GM11168 (cell line): Measurements from ENCODE around the gene KTI12.
"Not testable (repeated sequence)": the region's sequence is repeated elsewhere in the genome, so short reads cannot be mapped to it uniquely, and the experiment has no call there.

Experiments
- in situ Hi-C: fragments of 300-500 bp; cut with MboI; formaldehyde crosslinking; loops from one replicate; pipeline ENCODE4 v1.12.0; 2022; ENCODE audit warnings: low sequenced_read_pairs; ENCODE audit not compliant: unreplicated experiment

The KTI12 gene

GRCh38 chr1:52033190-52034049 lies at the start of gene KTI12:
TSS of gene KTI12 (minus strand) at chr1:52033810. CDS start at chr1:52033761, 49 bp downstream.
- in situ Hi-C loops = no loop called here

GRCh38 chr1:52080014-52080415 lies 46.4 kb upstream of the KTI12 start:
- in situ Hi-C loops = no loop called here

- in situ Hi-C loops = not testable (repeated sequence)
Observed at GRCh38 chr1:52077277-52077676, 43.7 kb upstream of the KTI12 start.

GRCh38 chr1:52072291-52072690 lies 38.7 kb upstream of the KTI12 start:
- in situ Hi-C loops = no loop called here

DNA sequence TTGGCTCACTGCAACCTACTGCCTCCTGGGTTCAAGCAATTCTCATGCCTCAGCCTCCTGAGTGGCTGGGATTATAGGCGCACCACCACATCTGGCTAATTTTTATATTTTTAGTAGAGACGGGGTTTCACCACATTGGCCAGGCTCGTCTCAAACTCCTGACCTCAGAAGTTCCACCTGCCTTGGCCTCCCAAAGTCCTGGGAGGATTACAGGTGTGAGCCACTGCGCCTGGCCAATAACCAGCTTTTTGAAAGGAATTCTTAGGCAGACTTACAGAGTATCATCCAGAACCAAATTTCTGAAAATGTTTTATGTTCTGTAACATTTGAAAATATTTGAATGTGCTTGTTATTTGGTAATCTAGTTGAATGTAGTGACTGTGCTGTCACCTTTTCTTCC lies 37.1 kb upstream of the KTI12 start:
- in situ Hi-C loops = no loop called here

DNA sequence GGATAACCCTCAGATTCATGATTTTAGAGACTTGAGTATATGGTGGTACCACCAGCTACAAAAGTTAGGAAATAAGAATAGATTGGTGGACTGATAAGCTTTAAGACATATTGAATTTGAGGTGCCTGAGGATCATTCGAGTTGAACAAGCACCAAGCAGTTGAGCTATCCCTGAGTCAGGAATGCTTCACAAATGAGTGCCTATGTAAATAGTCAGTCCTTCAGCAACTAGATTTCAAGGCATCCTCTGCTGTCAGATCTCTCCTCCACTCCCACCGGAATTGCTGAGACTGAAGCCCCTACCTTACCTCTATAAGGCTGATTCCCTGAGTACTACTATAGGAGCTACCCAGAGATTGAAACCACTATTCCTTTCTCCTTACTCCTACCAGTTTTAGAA lies 29.6 kb upstream of the KTI12 start:
- in situ Hi-C loops = no loop called here

- in situ Hi-C loops = no loop called here
Observed at GRCh38 chr1:52060822-52061221, 27.2 kb upstream of the KTI12 start.

- in situ Hi-C loops = no loop called here
Observed at GRCh38 chr1:52059888-52060287, 26.3 kb upstream of the KTI12 start.

DNA sequence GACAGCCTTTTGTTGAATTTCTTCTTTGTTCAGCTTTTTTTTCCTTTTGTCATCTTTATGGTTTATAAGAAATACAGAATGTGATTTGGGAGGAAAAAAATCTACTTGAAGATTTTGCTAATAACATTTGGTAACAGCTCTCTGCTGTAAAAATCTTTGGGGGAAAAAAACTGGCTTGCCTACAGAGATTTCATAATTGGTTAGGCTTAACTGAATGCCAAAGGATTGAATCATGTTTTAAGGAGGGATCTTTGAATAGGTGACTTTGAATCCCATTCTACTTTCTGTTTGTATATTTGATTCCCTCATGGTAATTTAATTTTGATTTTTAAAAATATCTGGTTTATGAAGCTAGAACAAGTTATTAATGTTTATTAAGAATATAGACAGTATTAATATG lies 25.7 kb upstream of the KTI12 start:
- in situ Hi-C loops = no loop called here

DNA sequence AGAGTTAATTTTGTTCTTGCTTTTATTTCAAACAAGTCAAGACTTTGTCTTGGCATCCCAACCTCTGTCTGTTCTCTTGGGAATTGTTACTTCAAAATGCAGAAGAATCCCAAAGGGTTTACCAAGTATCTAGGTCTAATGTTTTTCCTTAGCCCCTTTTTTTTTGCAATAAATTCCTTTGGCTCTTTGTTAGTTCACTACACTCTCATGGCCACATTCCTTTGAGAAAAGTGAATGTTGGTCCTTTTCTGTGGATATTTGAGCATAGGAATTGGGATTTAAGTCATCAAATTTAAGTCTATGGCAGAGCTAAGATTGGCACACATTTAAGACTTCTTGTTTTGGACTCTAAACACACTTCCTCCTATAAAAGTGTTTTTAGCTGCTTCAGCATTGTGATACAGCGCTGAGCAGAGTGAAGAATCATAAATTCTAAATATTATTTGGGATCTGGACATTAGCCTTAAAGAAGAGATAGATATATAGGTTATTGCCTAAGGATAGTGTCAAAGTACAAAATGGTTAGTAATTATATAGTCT lies 24.3 kb upstream of the KTI12 start:
- in situ Hi-C loops = no loop called here

DNA sequence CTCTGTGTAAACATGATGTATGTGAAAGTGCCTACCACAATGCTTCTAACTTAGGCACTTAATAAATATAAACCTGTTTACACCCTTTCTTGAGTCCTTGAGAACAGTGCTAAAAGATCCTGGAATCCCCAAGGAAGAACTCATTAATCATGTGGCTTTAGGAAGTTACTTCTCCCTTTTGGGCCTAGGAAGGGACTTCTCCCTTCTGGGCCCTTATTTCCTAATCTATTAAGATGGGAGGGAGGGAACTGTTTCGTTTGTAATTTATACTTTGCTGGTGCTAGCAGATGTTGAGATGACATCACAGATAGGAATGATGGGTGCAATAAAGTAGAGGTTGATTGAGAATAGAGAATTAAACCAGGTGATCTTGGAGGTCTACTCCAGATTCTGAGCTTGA lies 23.6 kb upstream of the KTI12 start:
- in situ Hi-C loops = no loop called here

DNA sequence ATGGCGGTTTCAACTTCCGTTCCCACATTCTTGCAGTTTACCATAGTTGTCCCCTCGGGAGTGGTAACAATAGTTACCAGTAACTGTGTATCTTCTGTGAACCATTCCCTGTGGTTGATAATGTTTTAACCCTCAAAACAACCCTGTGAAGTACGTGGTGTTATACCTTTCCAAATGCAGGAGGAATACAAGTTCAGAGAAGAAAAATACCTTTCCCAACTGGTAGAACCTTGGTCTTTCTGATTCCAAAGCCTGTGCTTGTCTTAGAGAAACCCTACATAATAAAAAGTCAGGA lies 23.3 kb upstream of the KTI12 start:
- in situ Hi-C loops = no loop called here

DNA sequence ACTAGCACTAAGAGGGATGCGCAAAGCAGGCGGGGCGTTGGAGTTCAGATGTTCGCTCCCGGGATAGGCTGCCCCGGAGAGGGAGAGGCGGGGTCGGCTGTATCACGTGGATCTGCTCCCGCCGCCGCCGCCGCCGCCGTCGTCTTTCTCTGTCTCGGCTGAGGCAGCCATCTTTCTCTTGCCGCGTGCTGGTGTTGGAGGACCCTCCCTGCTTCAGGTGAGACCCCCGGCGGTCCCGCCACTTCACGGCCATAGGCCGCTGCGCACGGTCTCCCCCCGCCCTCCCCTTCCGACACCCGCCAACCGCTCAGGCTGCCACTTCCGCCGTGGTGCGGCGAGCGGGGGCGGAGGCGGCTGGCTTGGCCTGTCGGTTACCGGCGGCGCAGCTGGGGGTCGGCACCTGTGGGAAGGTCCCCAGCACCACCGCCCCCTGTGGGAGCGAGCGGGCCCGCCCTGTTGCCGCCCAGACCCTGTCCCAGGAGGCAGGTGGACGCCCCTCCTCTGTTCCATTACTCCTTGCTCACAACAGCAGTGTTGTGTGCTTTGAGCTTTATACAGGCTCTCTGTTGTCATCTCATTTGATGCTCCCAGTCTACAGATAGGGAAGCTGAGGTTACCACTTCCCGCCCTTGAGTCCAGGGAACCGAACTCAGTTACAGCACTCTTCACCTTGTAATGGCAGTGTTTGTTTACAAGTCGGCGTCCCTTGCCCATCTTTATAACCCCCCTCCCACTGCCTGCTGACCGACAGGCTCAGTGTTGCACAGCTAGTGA lies 22.7 kb upstream of the KTI12 start, which contains the start of gene BTF3L4:
BTF3L4 (plus strand) TSS at position 133 of the 774 bp plus-strand sequence. CDS start 3,553 bp downstream, outside the sequence.
- in situ Hi-C loops = no loop called here

DNA sequence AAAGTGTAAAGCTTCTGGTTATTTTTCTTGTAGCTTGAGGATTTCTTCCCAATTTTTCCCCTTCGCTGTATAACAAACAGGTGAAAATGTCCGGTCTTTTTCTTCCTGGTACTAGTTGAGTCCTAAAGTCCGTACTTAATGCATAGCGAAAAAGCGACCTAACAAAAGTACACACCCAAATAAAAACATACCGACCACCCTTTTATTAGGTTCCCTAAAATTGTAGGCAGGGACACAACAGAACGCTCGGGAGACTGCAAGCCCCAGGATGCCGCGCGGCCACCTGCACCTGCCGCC lies 22.2 kb upstream of the KTI12 start:
- in situ Hi-C loops = no loop called here

DNA sequence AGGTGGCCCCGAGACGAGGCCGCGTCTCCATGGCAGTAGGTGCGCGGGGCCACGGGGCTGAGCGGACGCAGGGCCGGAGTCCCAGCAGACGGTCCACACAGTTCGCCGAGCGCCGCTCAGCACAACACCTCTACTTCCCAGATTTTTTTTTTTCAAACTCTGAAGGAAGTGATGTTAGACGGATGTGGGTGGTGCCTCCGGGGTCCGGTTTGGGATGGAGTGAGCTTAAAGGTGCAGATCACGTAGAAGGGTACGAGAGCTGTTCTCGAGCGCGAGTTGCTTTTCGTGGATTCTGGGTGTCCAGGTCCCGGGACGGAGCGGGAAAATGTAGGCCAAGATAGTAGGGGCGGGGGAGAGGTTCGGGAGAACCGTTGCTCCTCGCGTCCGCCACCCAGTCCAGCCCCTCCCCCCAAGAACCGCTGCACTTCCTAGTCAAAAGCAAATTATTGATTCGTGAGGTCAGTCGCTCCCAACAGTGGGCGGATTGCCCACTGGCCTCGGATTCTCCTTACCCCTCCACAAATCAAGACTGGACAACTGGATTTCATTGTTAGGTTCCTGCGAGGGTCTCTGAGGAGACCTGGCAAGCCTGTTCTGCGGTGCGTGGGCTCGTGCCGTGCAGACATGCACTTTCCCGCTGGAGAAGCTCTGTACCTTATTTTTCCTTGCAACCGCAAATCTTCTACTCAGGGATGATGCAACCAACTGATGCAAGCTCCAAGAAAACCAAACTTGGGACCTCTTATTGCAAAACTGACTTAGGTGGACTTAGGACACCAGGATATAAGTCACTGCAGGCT lies 21.7 kb upstream of the KTI12 start, which contains the start of gene TXNDC12:
TXNDC12 (minus strand) TSS at position 126 of the 800 bp plus-strand sequence; CDS start at position 31, 95 bp downstream.
- in situ Hi-C loops = no loop called here

- in situ Hi-C loops = no loop called here
Observed at GRCh38 chr1:52054496-52055065, 21.0 kb upstream of the KTI12 start.

- in situ Hi-C loops = no loop called here
Observed at GRCh38 chr1:52053862-52054261, 20.3 kb upstream of the KTI12 start.

DNA sequence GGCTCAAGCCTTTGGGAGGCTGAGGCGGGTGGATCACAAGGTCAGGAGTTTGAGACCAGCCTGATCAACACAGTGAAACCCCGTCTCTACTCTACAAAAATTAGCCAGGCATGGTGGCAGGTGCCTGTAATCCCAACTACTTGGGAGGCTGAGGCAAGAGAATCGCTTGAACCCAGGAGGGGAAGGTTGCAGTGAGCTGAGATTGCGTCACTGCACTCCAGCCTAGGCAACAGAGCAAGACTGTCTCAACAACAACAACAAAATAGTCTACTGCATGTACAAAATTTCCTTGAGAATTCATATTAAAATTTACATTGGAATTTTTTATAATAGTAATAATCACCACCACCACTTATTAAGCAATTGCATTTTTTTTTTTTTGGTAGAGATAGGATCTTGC lies 15.7 kb upstream of the KTI12 start:
- in situ Hi-C loops = not testable (repeated sequence)

GRCh38 chr1:52045666-52046195 lies 12.1 kb upstream of the KTI12 start:
- in situ Hi-C loops = not testable (repeated sequence)

- in situ Hi-C loops = no loop called here
Observed at GRCh38 chr1:52045236-52045635, 11.6 kb upstream of the KTI12 start.
